ENCODE measurements around the gene HIC1.
A peak's percentile ranks its signal among the peaks of the same experiment; 100 is the strongest.

HIC1 gene

GRCh38 chr17:2076087-2076984, 21.4 kb downstream of the HIC1 start:
- Histone ChIP-seq H2BK15ac (ENCODE audit: low read depth, poor library complexity, severe bottlenecking) (no peak overlapping the region), H3K27ac (ENCODE audit: low read length, poor library complexity, severe bottlenecking) (no peak overlapping the region), H3K27me3 (ENCODE audit: control insufficient read depth in 1 of 2, insufficient read depth in 1 of 2, low read length in 2 of 2) (no peaks in the 10 kb centered on the region), H2BK12ac (ENCODE audit: low read length in 2 of 2) (peak overlapping the region; percentile 45 to 79), H3K4me2 (ENCODE audit: low read length, poor library complexity, severe bottlenecking) (no peak overlapping the region), H4K91ac (ENCODE audit: low read length) (peak overlapping the region; percentile 29), H3K4ac (ENCODE audit: low read depth in 1 of 2, low read length in 2 of 2) (peak overlapping the region; percentile 12 to 27), H3K4me3 (ENCODE audit: insufficient read depth in 1 of 2, low read depth in 1 of 2, low read length in 2 of 2) (no peak overlapping the region), H3K14ac (ENCODE audit: low read length in 2 of 2) (no peak overlapping the region), H4K8ac (ENCODE audit: low read length) (peak overlapping the region; percentile 45), H3K4me1 (ENCODE audit: control insufficient read depth, insufficient read depth, low read depth, low read length) (peaks cover 22% of the 10 kb centered on the region), H3K9ac (ENCODE audit: low read length) (peak overlapping the region; percentile 36), H3K36me3 (ENCODE audit: control insufficient read depth in 1 of 2, insufficient read depth in 2 of 2, low read depth in 1 of 2, low read length in 2 of 2) (peaks cover 49 to 64% of the 10 kb centered on the region in 2 experiments), H2BK5ac (ENCODE audit: low read depth, low read length, poor library complexity, severe bottlenecking) (no peak overlapping the region), H2AK5ac (ENCODE audit: low read length, severe bottlenecking) (peak overlapping the region; percentile 49), H3K23ac (ENCODE audit: low read length in 2 of 2) (no peak overlapping the region), H3K18ac (ENCODE audit: low read depth in 1 of 2, low read length in 2 of 2) (peak overlapping the region; percentile 46 to 68), H2AFZ (ENCODE audit: low read depth, low read length) (no peak overlapping the region), H3K79me1 (replicated peaks; ENCODE audit: low read length, poor library complexity, severe bottlenecking) (peaks cover 4% of the 10 kb centered on the region), H3K9me3 (ENCODE audit: control insufficient read depth, low read length) (no peaks in the 10 kb centered on the region), H2BK120ac (ENCODE audit: low read depth, low read length) (no peak overlapping the region)
- peak; percentile 61 for DNase-seq
- WGBS: 59% methylated on average over 17 of the region's 17 CpGs

GRCh38 chr17:2077040-2077439, 22.1 kb downstream of the HIC1 start:
- Histone ChIP-seq H2BK120ac (ENCODE audit: low read depth, low read length) (no peak overlapping the region), H2BK15ac (ENCODE audit: low read depth, poor library complexity, severe bottlenecking) (no peak overlapping the region), H3K14ac (ENCODE audit: low read length in 2 of 2) (no peak overlapping the region), H3K18ac (ENCODE audit: low read depth in 1 of 2, low read length in 2 of 2) (peak overlapping the region; percentile 1 to 68), H4K91ac (ENCODE audit: low read length) (no peak overlapping the region), H4K8ac (ENCODE audit: low read length) (no peak overlapping the region), H2AFZ (ENCODE audit: low read depth, low read length) (no peak overlapping the region), H3K4me1 (ENCODE audit: control insufficient read depth, insufficient read depth, low read depth, low read length) (peaks cover 20% of the 10 kb centered on the region), H3K4me2 (ENCODE audit: low read length, poor library complexity, severe bottlenecking) (no peak overlapping the region), H3K27me3 (ENCODE audit: control insufficient read depth in 1 of 2, insufficient read depth in 1 of 2, low read length in 2 of 2) (no peaks in the 10 kb centered on the region), H3K9ac (ENCODE audit: low read length) (peak overlapping the region; percentile 36), H2BK5ac (ENCODE audit: low read depth, low read length, poor library complexity, severe bottlenecking) (no peak overlapping the region), H3K4ac (ENCODE audit: low read depth in 1 of 2, low read length in 2 of 2) (peak overlapping the region in 1 of 2 experiments; percentile 27), H3K79me1 (replicated peaks; ENCODE audit: low read length, poor library complexity, severe bottlenecking) (peaks cover 4% of the 10 kb centered on the region), H2BK12ac (ENCODE audit: low read length in 2 of 2) (peak overlapping the region in 1 of 2 experiments; percentile 17), H2AK5ac (ENCODE audit: low read length, severe bottlenecking) (no peak overlapping the region), H3K4me3 (ENCODE audit: insufficient read depth in 1 of 2, low read depth in 1 of 2, low read length in 2 of 2) (no peak overlapping the region), H3K23ac (ENCODE audit: low read length in 2 of 2) (no peak overlapping the region), H3K9me3 (ENCODE audit: control insufficient read depth, low read length) (no peaks in the 10 kb centered on the region), H3K27ac (ENCODE audit: low read length, poor library complexity, severe bottlenecking) (no peak overlapping the region), H3K36me3 (ENCODE audit: control insufficient read depth in 1 of 2, insufficient read depth in 2 of 2, low read depth in 1 of 2, low read length in 2 of 2) (peaks cover 45 to 59% of the 10 kb centered on the region in 2 experiments)
- no peak for DNase-seq
- WGBS: 81% methylated on average over 8 of the region's 8 CpGs

- H3K4me2 ChIP-seq (ENCODE audit: low read length, poor library complexity, severe bottlenecking): no peak overlapping the region
- no peak overlapping the region for H2AK5ac ChIP-seq (ENCODE audit: low read length, severe bottlenecking)
- no peaks in the 10 kb centered on the region for H3K9me3 ChIP-seq (ENCODE audit: control insufficient read depth, low read length)
- DNase-seq: no peak
- H3K23ac ChIP-seq (ENCODE audit: low read length in 2 of 2): no peak overlapping the region
- H2BK15ac ChIP-seq (ENCODE audit: low read depth, poor library complexity, severe bottlenecking): no peak overlapping the region
- H3K4me1 ChIP-seq (ENCODE audit: control insufficient read depth, insufficient read depth, low read depth, low read length): peaks cover 36% of the 10 kb centered on the region
- peak overlapping the region; percentile 5 to 79 for H3K18ac ChIP-seq (ENCODE audit: low read depth in 1 of 2, low read length in 2 of 2)
- H2BK120ac ChIP-seq (ENCODE audit: low read depth, low read length): peak overlapping the region; percentile 19
- WGBS: 69% methylated on average over 9 of the region's 9 CpGs
- peak overlapping the region in 1 of 2 experiments; percentile 75 for H2BK12ac ChIP-seq (ENCODE audit: low read length in 2 of 2)
- H2BK5ac ChIP-seq (ENCODE audit: low read depth, low read length, poor library complexity, severe bottlenecking): no peak overlapping the region
- no peak overlapping the region for H2AFZ ChIP-seq (ENCODE audit: low read depth, low read length)
- peaks cover 14% of the 10 kb centered on the region for H3K79me1 ChIP-seq (replicated peaks; ENCODE audit: low read length, poor library complexity, severe bottlenecking)
- H3K14ac ChIP-seq (ENCODE audit: low read length in 2 of 2): no peak overlapping the region
- no peaks in the 10 kb centered on the region for H3K27me3 ChIP-seq (ENCODE audit: control insufficient read depth in 1 of 2, insufficient read depth in 1 of 2, low read length in 2 of 2)
- H3K4me3 ChIP-seq (ENCODE audit: insufficient read depth in 1 of 2, low read depth in 1 of 2, low read length in 2 of 2): no peak overlapping the region
- H4K8ac ChIP-seq (ENCODE audit: low read length): peak overlapping the region; percentile 10
- peak overlapping the region; percentile 31 for H3K9ac ChIP-seq (ENCODE audit: low read length)
- no peak overlapping the region for H3K4ac ChIP-seq (ENCODE audit: low read depth in 1 of 2, low read length in 2 of 2)
- H3K27ac ChIP-seq (ENCODE audit: low read length, poor library complexity, severe bottlenecking): no peak overlapping the region
- peaks cover 49 to 50% of the 10 kb centered on the region in 2 experiments for H3K36me3 ChIP-seq (ENCODE audit: control insufficient read depth in 1 of 2, insufficient read depth in 2 of 2, low read depth in 1 of 2, low read length in 2 of 2)
- peak overlapping the region; percentile 81 for H4K91ac ChIP-seq (ENCODE audit: low read length)
Measured at GRCh38 chr17:2081564-2081963, 26.7 kb downstream of the HIC1 start.

- Histone ChIP-seq H3K23ac (ENCODE audit: low read length in 2 of 2) (no peak overlapping the region), H3K36me3 (ENCODE audit: control insufficient read depth in 1 of 2, insufficient read depth in 2 of 2, low read depth in 1 of 2, low read length in 2 of 2) (peaks cover 46 to 48% of the 10 kb centered on the region in 2 experiments), H2BK12ac (ENCODE audit: low read length in 2 of 2) (peak overlapping the region; percentile 75 to 85), H3K4ac (ENCODE audit: low read depth in 1 of 2, low read length in 2 of 2) (peak overlapping the region; percentile 60 to 80), H3K27me3 (ENCODE audit: control insufficient read depth in 1 of 2, insufficient read depth in 1 of 2, low read length in 2 of 2) (no peaks in the 10 kb centered on the region), H3K27ac (ENCODE audit: low read length, poor library complexity, severe bottlenecking) (no peak overlapping the region), H3K4me3 (ENCODE audit: insufficient read depth in 1 of 2, low read depth in 1 of 2, low read length in 2 of 2) (no peak overlapping the region), H3K9ac (ENCODE audit: low read length) (peak overlapping the region; percentile 31), H2BK120ac (ENCODE audit: low read depth, low read length) (no peak overlapping the region), H3K79me1 (replicated peaks; ENCODE audit: low read length, poor library complexity, severe bottlenecking) (peaks cover 19% of the 10 kb centered on the region), H3K4me2 (ENCODE audit: low read length, poor library complexity, severe bottlenecking) (no peak overlapping the region), H3K14ac (ENCODE audit: low read length in 2 of 2) (peak overlapping the region in 1 of 2 experiments; percentile 30), H2BK15ac (ENCODE audit: low read depth, poor library complexity, severe bottlenecking) (no peak overlapping the region), H3K4me1 (ENCODE audit: control insufficient read depth, insufficient read depth, low read depth, low read length) (peaks cover 40% of the 10 kb centered on the region), H3K18ac (ENCODE audit: low read depth in 1 of 2, low read length in 2 of 2) (peak overlapping the region; percentile 79 to 84), H4K91ac (ENCODE audit: low read length) (peak overlapping the region; percentile 86), H2AFZ (ENCODE audit: low read depth, low read length) (no peak overlapping the region), H2AK5ac (ENCODE audit: low read length, severe bottlenecking) (peak overlapping the region; percentile 26), H2BK5ac (ENCODE audit: low read depth, low read length, poor library complexity, severe bottlenecking) (no peak overlapping the region), H4K8ac (ENCODE audit: low read length) (peak overlapping the region; percentile 90), H3K9me3 (ENCODE audit: control insufficient read depth, low read length) (no peaks in the 10 kb centered on the region)
- WGBS: 59% methylated on average over 9 of the region's 9 CpGs
- DNase-seq: peak; percentile 72
Measured at GRCh38 chr17:2082003-2082781, 27.3 kb downstream of the HIC1 start.

All from mesenchymal stem cell (in vitro differentiated cells and primary cell).